ENCODE results near the gene CAPN3.

GRCh38 chr15:42367041-42367440, 7.7 kb downstream of the CAPN3 start:
- TF ChIP-seq CTCF (conservative IDR thresholded peaks at IDR 0.05) (no peak), ZFX (IDR thresholded peaks at IDR 0.05) (no peak)

All from C4-2B (cell line).